ENCODE data around the gene PDCD10. TPM values are rescaled to one million over a fixed set of nuclear protein-coding genes. Genes with fewer than 3 reads are reported as not detected.

Gene PDCD10
- total RNA-seq, 1 donor from 2014 or later = 30.1 TPM

- peak; percentile 79 for DNase-seq (ENCODE audit: low read depth)
Observed at GRCh38 chr3:167684388-167684993, 50.2 kb downstream of the PDCD10 start.

- DNase-seq (ENCODE audit: low read depth) = no peak
Observed at GRCh38 chr3:167679526-167679925, 55.2 kb downstream of the PDCD10 start.

- no peak for DNase-seq (ENCODE audit: low read depth)
Observed at GRCh38 chr3:167675848-167676247, 58.8 kb downstream of the PDCD10 start.

- no peak for DNase-seq (ENCODE audit: low read depth)
Observed at GRCh38 chr3:167673221-167673620, 61.5 kb downstream of the PDCD10 start.

GRCh38 chr3:167671878-167672427, 62.7 kb downstream of the PDCD10 start:
- no peak for DNase-seq (ENCODE audit: low read depth)

- DNase-seq (ENCODE audit: low read depth) = no peak
Observed at GRCh38 chr3:167669699-167670098, 65.0 kb downstream of the PDCD10 start.

- DNase-seq (ENCODE audit: low read depth) = no peak
Observed at GRCh38 chr3:167668651-167669050, 66.0 kb downstream of the PDCD10 start.

GRCh38 chr3:167666563-167666962, 68.1 kb downstream of the PDCD10 start:
- no peak for DNase-seq (ENCODE audit: low read depth)

- no peak for DNase-seq (ENCODE audit: low read depth)
Observed at GRCh38 chr3:167662919-167663400, 71.7 kb downstream of the PDCD10 start.

- no peak for DNase-seq (ENCODE audit: low read depth)
Observed at GRCh38 chr3:167657684-167658225, 76.9 kb downstream of the PDCD10 start.

GRCh38 chr3:167656821-167657220, 77.9 kb downstream of the PDCD10 start:
- DNase-seq (ENCODE audit: low read depth) = no peak

GRCh38 chr3:167653760-167654159, 80.9 kb downstream of the PDCD10 start, which contains the start of gene WDR49:
TSS of gene WDR49 (minus strand) at chr3:167653942. CDS start at chr3:167653425, 517 bp downstream.
- DNase-seq (ENCODE audit: low read depth) = peak; percentile 12

- DNase-seq (ENCODE audit: low read depth) = no peak
Observed at GRCh38 chr3:167653155-167653554, 81.5 kb downstream of the PDCD10 start.

- DNase-seq (ENCODE audit: low read depth) = no peak
Observed at GRCh38 chr3:167651826-167652225, 82.9 kb downstream of the PDCD10 start.

GRCh38 chr3:167650459-167650858, 84.2 kb downstream of the PDCD10 start:
- DNase-seq (ENCODE audit: low read depth) = no peak

GRCh38 chr3:167649746-167650145, 84.9 kb downstream of the PDCD10 start:
- no peak for DNase-seq (ENCODE audit: low read depth)

- no peak for DNase-seq (ENCODE audit: low read depth)
Observed at GRCh38 chr3:167644611-167645010, 90.1 kb downstream of the PDCD10 start.

Other genes with a start within 250 kb of the PDCD10 start
- gene WDR49, start 81.0 kb downstream of the PDCD10 start, total RNA-seq = 0.62 TPM in 1 of 2 replicates, not detected in the other
- 1.6 and 2.5 TPM in 2 replicates for gene SERPINI1, start 829 bp upstream of the PDCD10 start, total RNA-seq